ENCODE measurements around the gene SH3BGRL3.

SH3BGRL3 gene

GRCh38 chr1:26281971-26282370, 2.1 kb downstream of the SH3BGRL3 start:
- Histone ChIP-seq H3K79me2 (ENCODE audit: insufficient read depth, low read length) (peaks cover 59% of the 10 kb centered on the region), H3K4me2 (ENCODE audit: low read depth, low read length, poor library complexity, severe bottlenecking) (peak overlapping the region; percentile 88), H3K9me2 (replicated peaks; ENCODE audit: low read depth, low read length) (no peaks in the 10 kb centered on the region), H3K9ac (ENCODE audit: low read depth, low read length, poor library complexity, severe bottlenecking) (peak overlapping the region; percentile 73), H3K4me1 (ENCODE audit: insufficient read depth, low read length, poor library complexity, severe bottlenecking) (peaks cover 80% of the 10 kb centered on the region), H3F3A (ENCODE audit: low read depth) (peaks cover 2% of the 10 kb centered on the region; the same call in 1 of the 2 replicates), H2AFZ (ENCODE audit: low read length) (no peak overlapping the region), H3K27me3 (ENCODE audit: insufficient read depth, low read length, poor library complexity, severe bottlenecking) (no peaks in the 10 kb centered on the region), H3K36me3 (ENCODE audit: insufficient read depth, low read length) (peaks cover 19% of the 10 kb centered on the region), H3K9me3 (ENCODE audit: insufficient read depth, low read depth, low read length) (no peaks in the 10 kb centered on the region), H4K20me1 (ENCODE audit: insufficient read depth, low read length, poor library complexity, severe bottlenecking) (peaks cover 9% of the 10 kb centered on the region), H3K4me3 (ENCODE audit: low read length, poor library complexity, severe bottlenecking) (peak overlapping the region; percentile 78)
- no peak for TF ChIP-seq EZH2phosphoT487 (IDR thresholded peaks at IDR 0.05; ENCODE audit: borderline replicate concordance)
- no peak for TF ChIP-seq CTCF (conservative IDR thresholded peaks at IDR 0.05; ENCODE audit: low read length)

GRCh38 chr1:26282401-26282918, 2.6 kb downstream of the SH3BGRL3 start:
- Histone ChIP-seq H3K36me3 (ENCODE audit: insufficient read depth, low read length) (peaks cover 14% of the 10 kb centered on the region; the same call in 1 of the 2 replicates), H3K4me1 (ENCODE audit: insufficient read depth, low read length, poor library complexity, severe bottlenecking) (peaks cover 79% of the 10 kb centered on the region), H3K9ac (ENCODE audit: low read depth, low read length, poor library complexity, severe bottlenecking) (no peak overlapping the region), H4K20me1 (ENCODE audit: insufficient read depth, low read length, poor library complexity, severe bottlenecking) (peaks cover 9% of the 10 kb centered on the region), H3K27me3 (ENCODE audit: insufficient read depth, low read length, poor library complexity, severe bottlenecking) (no peaks in the 10 kb centered on the region), H2AFZ (ENCODE audit: low read length) (no peak overlapping the region), H3K4me2 (ENCODE audit: low read depth, low read length, poor library complexity, severe bottlenecking) (peak overlapping the region; percentile 88), H3K9me2 (replicated peaks; ENCODE audit: low read depth, low read length) (no peaks in the 10 kb centered on the region), H3F3A (ENCODE audit: low read depth) (peaks cover 5% of the 10 kb centered on the region; the same call in 1 of the 2 replicates), H3K79me2 (ENCODE audit: insufficient read depth, low read length) (peaks cover 59% of the 10 kb centered on the region), H3K4me3 (ENCODE audit: low read length, poor library complexity, severe bottlenecking) (no peak overlapping the region), H3K9me3 (ENCODE audit: insufficient read depth, low read depth, low read length) (no peaks in the 10 kb centered on the region)
- TF ChIP-seq CTCF (conservative IDR thresholded peaks at IDR 0.05; ENCODE audit: low read length): no peak
- TF ChIP-seq EZH2phosphoT487 (IDR thresholded peaks at IDR 0.05; ENCODE audit: borderline replicate concordance): no peak

GRCh38 chr1:26283279-26283853, 3.5 kb downstream of the SH3BGRL3 start:
- Histone ChIP-seq H3K9ac (ENCODE audit: low read depth, low read length, poor library complexity, severe bottlenecking) (peak overlapping the region; percentile 44), H3K9me2 (replicated peaks; ENCODE audit: low read depth, low read length) (no peaks in the 10 kb centered on the region), H3K4me1 (ENCODE audit: insufficient read depth, low read length, poor library complexity, severe bottlenecking) (peaks cover 79% of the 10 kb centered on the region)

More at GRCh38 chr1:26283279-26283853, 3.5 kb downstream of the SH3BGRL3 start:
- Histone ChIP-seq H3K4me3 (ENCODE audit: low read length, poor library complexity, severe bottlenecking) (no peak overlapping the region), H3K9me3 (ENCODE audit: insufficient read depth, low read depth, low read length) (no peaks in the 10 kb centered on the region), H3F3A (ENCODE audit: low read depth) (peaks cover 14% of the 10 kb centered on the region), H3K79me2 (ENCODE audit: insufficient read depth, low read length) (peaks cover 53% of the 10 kb centered on the region), H3K36me3 (ENCODE audit: insufficient read depth, low read length) (peaks cover 5% of the 10 kb centered on the region; the same call in 1 of the 2 replicates), H4K20me1 (ENCODE audit: insufficient read depth, low read length, poor library complexity, severe bottlenecking) (peaks cover 9% of the 10 kb centered on the region), H3K27me3 (ENCODE audit: insufficient read depth, low read length, poor library complexity, severe bottlenecking) (no peaks in the 10 kb centered on the region), H3K4me2 (ENCODE audit: low read depth, low read length, poor library complexity, severe bottlenecking) (peak overlapping the region; percentile 88), H2AFZ (ENCODE audit: low read length) (no peak overlapping the region)
- TF ChIP-seq EZH2phosphoT487 (IDR thresholded peaks at IDR 0.05; ENCODE audit: borderline replicate concordance) (no peak), CTCF (conservative IDR thresholded peaks at IDR 0.05; ENCODE audit: low read length) (no peak)
